B cell (primary cell): ENCODE measurements around the gene SPTLC2. TPM values are rescaled to one million over a fixed set of nuclear protein-coding genes. Genes with fewer than 3 reads are reported as not detected.
A peak's percentile ranks its signal among the peaks of the same experiment; 100 is the strongest.

Experiments
- ATAC-seq: fragments of 200-7000 bp; cut with Tn5 transposase; one replicate; pipeline ENCODE4 v1.10.0; 2021; ENCODE audit warnings: low read depth, mild to moderate bottlenecking, moderate number of reproducible peaks, moderate library complexity
- CTCF ChIA-PET: fragments of 350-600 bp; sonication (Branson Sonifier 250); formaldehyde crosslinking; loops from one replicate; lab custom pipeline; 2021; ENCODE audit warnings: antibody characterized with exemption, inconsistent platforms; lab: Charles Lee
- POLR2A ChIA-PET: fragments of 350-600 bp; sonication (Branson Sonifier 250); formaldehyde crosslinking; loops from one replicate; lab custom pipeline; 2021; ENCODE audit warnings: antibody characterized with exemption; lab: Charles Lee
- DNase-seq: peaks from one replicate; pipeline ENCODE4 v3.0.0; 2013
- H2AFZ ChIP-seq: 2 replicates; pipeline ENCODE4 v1.6.1; 2012; ENCODE audit warnings: mild to moderate bottlenecking, low read depth, low read length; ENCODE audit not compliant: insufficient read depth, poor library complexity, severe bottlenecking
- H3K27ac ChIP-seq, 2 donors: 1 replicate in 1 of 2; 2 replicates in 1 of 2; pipeline ENCODE4 v1.5.1; 2012 to 2013; ENCODE audit warnings: low read length in 2 of 2, mild to moderate bottlenecking in 2 of 2, moderate library complexity in 1 of 2
- H3K27me3 ChIP-seq, 4 experiments: fragments of 200-600 bp in 1 of 4; sonication (generic) in 1 of 4; replicated peaks in 1 of 4; 1 replicate in 2 of 4; 2 replicates in 2 of 4; pipeline versions ENCODE4 v1.6.1 to v1.7.0; 2013 to 2016; ENCODE audit warnings: low read length in 3 of 4, mild to moderate bottlenecking in 2 of 4, mixed read lengths in 1 of 4, moderate library complexity in 1 of 4; ENCODE audit not compliant: insufficient read depth in 4 of 4, control insufficient read depth in 3 of 4; ENCODE audit errors: control extremely low read depth in 1 of 4
- H3K36me3 ChIP-seq, 2 experiments: replicated peaks in 1 of 2; 1 replicate in 1 of 2; 2 replicates in 1 of 2; pipeline versions ENCODE4 v1.6.1 to v1.7.1; 2013; ENCODE audit warnings: low read length in 1 of 2; ENCODE audit not compliant: insufficient read depth in 2 of 2, control insufficient read depth in 1 of 2; ENCODE audit errors: control extremely low read depth in 1 of 2, extremely low read depth in 1 of 2
- H3K4me1 ChIP-seq, 2 donors: fragments of 200-600 bp in 1 of 2; sonication (generic) in 1 of 2; 1 replicate in 1 of 2; 2 replicates in 1 of 2; pipeline versions ENCODE4 v1.5.1 to v1.6.1; 2013 to 2017; ENCODE audit warnings: low read length in 2 of 2; ENCODE audit not compliant: control insufficient read depth in 2 of 2, insufficient read depth in 2 of 2
- H3K4me2 ChIP-seq: replicated peaks from 2 replicates; pipeline ENCODE3; 2012; ENCODE audit warnings: mild to moderate bottlenecking, low read depth, low read length; ENCODE audit not compliant: poor library complexity, severe bottlenecking
- H3K4me3 ChIP-seq, 5 experiments: fragments of 200-600 bp in 1 of 5; sonication (generic) in 1 of 5; 1 replicate in 3 of 5; 2 replicates in 2 of 5; pipeline versions ENCODE4 v1.5.1 to v1.7.0; 2011 to 2016; ENCODE audit warnings: low read length in 4 of 5, mild to moderate bottlenecking in 4 of 5, low read depth in 2 of 5, control low read depth in 1 of 5, moderate library complexity in 1 of 5; ENCODE audit not compliant: insufficient read depth in 1 of 5; ENCODE audit errors: control extremely low read depth in 1 of 5, extremely low read depth in 1 of 5
- H3K79me2 ChIP-seq: fragments of 200-600 bp; sonication (generic); one replicate; pipeline ENCODE4 v1.6.0; 2016; ENCODE audit warnings: low read length; ENCODE audit not compliant: control insufficient read depth, insufficient read depth
- H3K9ac ChIP-seq: fragments of 200-600 bp; sonication (generic); 2 replicates; pipeline ENCODE4 v1.6.1; 2017; ENCODE audit warnings: mild to moderate bottlenecking, low read length, moderate library complexity
- H3K9me3 ChIP-seq, 3 donors: one replicate each; pipeline versions ENCODE4 v1.6.1 to v1.7.1; 2013; ENCODE audit warnings: low read length in 2 of 3; ENCODE audit not compliant: control insufficient read depth in 2 of 3, insufficient read depth in 1 of 3; ENCODE audit errors: control extremely low read depth in 1 of 3
- H4K20me1 ChIP-seq: 2 replicates; pipeline ENCODE4 v1.6.0; 2012; ENCODE audit warnings: mild to moderate bottlenecking, low read length; ENCODE audit not compliant: insufficient read depth, control insufficient read depth, poor library complexity, severe bottlenecking
- H3K27ac Mint-ChIP-seq: one replicate; pipeline ENCODE4 v1.8.0; 2021; ENCODE audit warnings: mixed read lengths
- H3K27me3 Mint-ChIP-seq: one replicate; pipeline ENCODE4 v1.8.0; 2021; ENCODE audit warnings: mixed read lengths
- H3K4me1 Mint-ChIP-seq: one replicate; pipeline ENCODE4 v1.8.0; 2021; ENCODE audit warnings: mixed read lengths
- H3K4me3 Mint-ChIP-seq: one replicate; pipeline ENCODE4 v1.8.0; 2021; ENCODE audit warnings: mixed read lengths
- H3K9me3 Mint-ChIP-seq: one replicate; pipeline ENCODE4 v1.8.0; 2022; ENCODE audit warnings: mixed read lengths; ENCODE audit not compliant: insufficient read depth
- CTCF ChIP-seq: fragments of 200-600 bp; IDR thresholded peaks from one replicate; pipeline ENCODE4 v1.8.0; 2022; ENCODE audit warnings: antibody characterized with exemption, mild to moderate bottlenecking
- EZH2 ChIP-seq: IDR thresholded peaks from 2 replicates; pipeline ENCODE4 v1.6.1; 2012; ENCODE audit warnings: borderline replicate concordance, low read depth, mild to moderate bottlenecking, moderate library complexity, low read length; ENCODE audit not compliant: insufficient read depth, poor library complexity, severe bottlenecking
- WGBS: methylation state at CpG from one replicate; pipeline ENCODE4 v1.1.5; 2013; ENCODE audit warnings: missing lambda C conversion rate; ENCODE audit not compliant: insufficient coverage; 5-methylcytosine and 5-hydroxymethylcytosine counted together
- intact Hi-C: fragments of 100-400 bp; cut with micrococcal nuclease; formaldehyde crosslinking; loops from one replicate; pipeline ENCODE4 v1.10.0; 2022
- polyA plus RNA-seq: library from polyadenylated mRNA; depleted of rRNA; stranded (reverse); fragments of >200 nt; gene quantifications from 2 replicates; pipeline ENCODE4 v1.2.3, GENCODE V29; 2012
- small RNA-seq: library from RNA; depleted of rRNA; stranded (forward); fragments of <200 nt; gene quantifications from one replicate; pipeline ENCODE3, GENCODE V24; 2012; ENCODE audit warnings: low replicate concordance, low read depth; ENCODE audit not compliant: insufficient read length
- total RNA-seq, 2 donors: library from RNA; stranded (reverse); fragments of 120-200 nt in 1 of 2; gene quantifications; 1 replicate in 1 of 2; 2 replicates in 1 of 2; pipeline versions ENCODE4 v1.2.3 to v1.2.4, GENCODE V29; 2013 to 2022

The SPTLC2 gene
- total and polyA plus RNA-seq, 2 donors (not counting 1 experiment from before 2014, with no cell fraction given): 9.4 to 41.4 TPM

GRCh38 chr14:77457115-77457521 is 159.3 kb downstream of the SPTLC2 start:
- peak overlapping the region; percentile 91 for H3K9ac ChIP-seq
- peaks cover 21 to 24% of the 10 kb centered on the region in 2 donors for H3K4me1 ChIP-seq
- no peaks in the 10 kb centered on the region for H3K27me3 ChIP-seq
- peaks cover 10 to 29% of the 10 kb centered on the region in 2 experiments for H3K36me3 ChIP-seq
- ChIA-PET POLR2A (interaction anchor here (1.5 to 2.0 kb wide), 2 partner anchors 80 to 136 kb away, joined by 8 to 9 read pairs; partner anchors contain the start of genes GSTZ1, POMT2, SAMD15 and TMED8), CTCF (interaction anchor here (1.0 to 4.3 kb wide), 3 partner anchors 136 to 333 kb away, joined by 3 to 20 read pairs (median 13); partner anchors contain the start of genes GSTZ1 and POMT2)
- intact Hi-C loops: loop anchor here (1.0 to 5.0 kb wide), 10 partner anchors 80 to 644 kb away; partner anchors contain the start of genes ADCK1, ALKBH1, CIPC and GSTZ1
- H3K27me3 Mint-ChIP-seq: no peaks in the 10 kb centered on the region
- no peak for ATAC-seq
- H3K9me3 Mint-ChIP-seq: no peaks in the 10 kb centered on the region
- H3K79me2 ChIP-seq: peaks cover 58% of the 10 kb centered on the region
- no peak for DNase-seq
- no peak for TF ChIP-seq EZH2
- TF ChIP-seq CTCF: no peak
- under 1% methylated on average over 17 of the region's 18 CpGs for WGBS
- H3K4me3 Mint-ChIP-seq: peak overlapping the region; percentile 100
- H3K4me3 ChIP-seq: peak overlapping the region; percentile 72 to 99 (median 93)
- peak overlapping the region; percentile 98 for H2AFZ ChIP-seq
- peak overlapping the region; percentile 99 for H3K27ac Mint-ChIP-seq
- H3K4me2 ChIP-seq: peak overlapping the region; percentile 89
- no peaks in the 10 kb centered on the region for H3K9me3 ChIP-seq
- peaks cover 35% of the 10 kb centered on the region for H4K20me1 ChIP-seq
- peaks cover 39% of the 10 kb centered on the region for H3K4me1 Mint-ChIP-seq
- peak overlapping the region; percentile 24 to 91 for H3K27ac ChIP-seq

Small RNAs within 50 kb of the gene (small RNA-seq; reads per million reads assigned to genes)
- gene COX6CP11: not detected
- gene RF00404: not detected
- not detected for gene RN7SL587P

Other genes with a start within 250 kb of the SPTLC2 start
- 43.8 and 44.7 TPM in 2 replicates for gene TMED8, start 239.5 kb downstream of the SPTLC2 start, total RNA-seq
- gene TMED8, start 239.5 kb downstream of the SPTLC2 start, polyA plus RNA-seq: 13.1 and 18.9 TPM in 2 replicates
- gene SAMD15, start 239.3 kb downstream of the SPTLC2 start, total RNA-seq: 0.96 and 1.00 TPM in 2 replicates
- 0.03 and 0.07 TPM in 2 replicates for gene SAMD15, start 239.3 kb downstream of the SPTLC2 start, polyA plus RNA-seq
- 1.5 TPM in 2 replicates for gene NOXRED1, start 193.1 kb downstream of the SPTLC2 start, total RNA-seq
- 0.42 and 0.61 TPM in 2 replicates for gene NOXRED1, start 193.1 kb downstream of the SPTLC2 start, polyA plus RNA-seq
- gene VIPAS39, start 159.0 kb downstream of the SPTLC2 start, total RNA-seq: 25.3 and 25.9 TPM in 2 replicates
- 14.1 and 17.4 TPM in 2 replicates for gene VIPAS39, start 159.0 kb downstream of the SPTLC2 start, polyA plus RNA-seq
- 87.5 and 112 TPM in 2 replicates for gene AHSA1, start 158.5 kb downstream of the SPTLC2 start, total RNA-seq
- 82.5 and 83.2 TPM in 2 replicates for gene AHSA1, start 158.5 kb downstream of the SPTLC2 start, polyA plus RNA-seq
- gene ISM2, start 117.8 kb downstream of the SPTLC2 start, total RNA-seq: 0.30 TPM in 1 of 2 replicates, not detected in the other
- not detected in 2 replicates for gene ISM2, start 117.8 kb downstream of the SPTLC2 start, polyA plus RNA-seq
- 19.0 and 21.8 TPM in 2 replicates for gene ALKBH1, start 91.4 kb upstream of the SPTLC2 start, total RNA-seq
- gene ALKBH1, start 91.4 kb upstream of the SPTLC2 start, polyA plus RNA-seq: 7.4 and 8.8 TPM in 2 replicates
- 30.6 and 33.8 TPM in 2 replicates for gene SLIRP, start 91.5 kb upstream of the SPTLC2 start, total RNA-seq
- 36.7 and 61.2 TPM in 2 replicates for gene SLIRP, start 91.5 kb upstream of the SPTLC2 start, polyA plus RNA-seq
- 86.4 and 99.3 TPM in 2 replicates for gene SNW1, start 144.5 kb upstream of the SPTLC2 start, total RNA-seq
- 15.0 and 30.4 TPM in 2 replicates for gene SNW1, start 144.5 kb upstream of the SPTLC2 start, polyA plus RNA-seq
- 10.6 and 13.1 TPM in 2 replicates for gene ADCK1, start 183.5 kb upstream of the SPTLC2 start, total RNA-seq
- 10.5 and 18.3 TPM in 2 replicates for gene ADCK1, start 183.5 kb upstream of the SPTLC2 start, polyA plus RNA-seq